IMR-90 (cell line): ENCODE measurements around the gene CRTC1. TPM values are rescaled to one million over a fixed set of nuclear protein-coding genes. Genes with fewer than 3 reads are reported as not detected.

ENCODE experiments used
- ATAC-seq: fragments of 200-7000 bp; cut with Tn5 transposase; 2 replicates; pipeline ENCODE4 v1.9.1; 2020; ENCODE audit warnings: low read depth, mild to moderate bottlenecking, moderate library complexity
- BruUV-seq: library from RNA; stranded (reverse); fragments of 400-500 nt; replicated peaks from 2 replicates; lab custom pipeline; 2021; lab: Mats Ljungman, UMichigan
- CTCF ChIA-PET: fragments of 300-600 bp; formaldehyde crosslinking; extraction: SDS; loops from one replicate; lab custom pipeline; 2021; ENCODE audit warnings: antibody characterized with exemption; lab: Yijun Ruan, JAX
- POLR2A ChIA-PET: fragments of 300-600 bp; sonication (Branson Sonifier 250); formaldehyde crosslinking; loops from one replicate; lab custom pipeline; 2022; ENCODE audit warnings: antibody characterized with exemption; ENCODE audit not compliant: unreplicated experiment; lab: Charles Lee
- DNase-seq: peaks from one replicate; pipeline ENCODE4 v3.0.0; 2013
- H2AFZ ChIP-seq: replicated peaks from 2 replicates; pipeline ENCODE3; 2013; ENCODE audit warnings: low read length, mild to moderate bottlenecking; ENCODE audit not compliant: poor library complexity
- H2AK5ac ChIP-seq: 2 replicates; pipeline ENCODE4 v1.6.1; 2013; ENCODE audit warnings: low read depth, low read length, inconsistent platforms
- H2AK9ac ChIP-seq: replicated peaks from 2 replicates; pipeline ENCODE3; 2013; ENCODE audit warnings: mild to moderate bottlenecking, low read depth, low read length, moderate library complexity; ENCODE audit not compliant: poor library complexity
- H2BK120ac ChIP-seq: 2 replicates; pipeline ENCODE4 v1.6.1; 2013; ENCODE audit warnings: low read depth, low read length, inconsistent platforms
- H2BK15ac ChIP-seq: 3 replicates; pipeline ENCODE4 v1.6.1; 2013; ENCODE audit warnings: low read depth, low read length, inconsistent platforms
- H2BK20ac ChIP-seq: 2 replicates; pipeline ENCODE4 v1.6.1; 2013; ENCODE audit warnings: low read depth, mild to moderate bottlenecking, inconsistent platforms, low read length, moderate library complexity
- H2BK5ac ChIP-seq: 2 replicates; pipeline ENCODE4 v1.6.1; 2013; ENCODE audit warnings: mild to moderate bottlenecking, low read depth, low read length, inconsistent platforms; ENCODE audit not compliant: poor library complexity, severe bottlenecking
- H3K14ac ChIP-seq: replicated peaks from 2 replicates; pipeline ENCODE4 v1.6.1; 2013; ENCODE audit warnings: low read depth, low read length, inconsistent platforms
- H3K18ac ChIP-seq: 2 replicates; pipeline ENCODE4 v1.6.1; 2013; ENCODE audit warnings: low read depth, low read length, control low read depth
- H3K23ac ChIP-seq: 2 replicates; pipeline ENCODE4 v1.6.1; 2013; ENCODE audit warnings: low read depth, low read length, inconsistent platforms
- H3K27ac ChIP-seq: 2 replicates; pipeline ENCODE4 v1.5.1; 2013; ENCODE audit warnings: mild to moderate bottlenecking, control low read depth, low read length; ENCODE audit not compliant: insufficient read depth
- H3K27me3 ChIP-seq: 2 replicates; pipeline ENCODE4 v1.6.1; 2013; ENCODE audit warnings: low read length; ENCODE audit not compliant: control insufficient read depth, insufficient read depth
- H3K36me3 ChIP-seq: 2 replicates; pipeline ENCODE4 v1.6.1; 2013; ENCODE audit warnings: low read length, mixed read lengths; ENCODE audit not compliant: control insufficient read depth, insufficient read depth
- H3K4ac ChIP-seq: 2 replicates; pipeline ENCODE4 v1.6.1; 2013; ENCODE audit warnings: low read depth, low read length, inconsistent platforms
- H3K4me1 ChIP-seq: 2 replicates; pipeline ENCODE4 v1.6.1; 2013; ENCODE audit warnings: low read length, mixed read lengths; ENCODE audit not compliant: control insufficient read depth, insufficient read depth
- H3K4me2 ChIP-seq: 2 replicates; pipeline ENCODE4 v1.6.1; 2013; ENCODE audit warnings: low read depth, mild to moderate bottlenecking, control low read depth, low read length, moderate library complexity
- H3K4me3 ChIP-seq: 2 replicates; pipeline ENCODE4 v1.5.1; 2013; ENCODE audit warnings: low read depth, mild to moderate bottlenecking, control low read depth, low read length, moderate library complexity; ENCODE audit not compliant: insufficient read depth
- H3K56ac ChIP-seq: 2 replicates; pipeline ENCODE4 v1.6.1; 2013; ENCODE audit warnings: low read length, inconsistent platforms; ENCODE audit not compliant: insufficient read depth; ENCODE audit errors: extremely low read depth
- H3K79me1 ChIP-seq, 2 experiments: 2 replicates each; pipeline ENCODE4 v1.6.1; 2013; ENCODE audit warnings: low read length in 2 of 2, inconsistent platforms in 1 of 2, low read depth in 1 of 2
- H3K9ac ChIP-seq: 2 replicates; pipeline ENCODE4 v1.6.1; 2013; ENCODE audit warnings: low read depth, low read length, control low read depth
- H3K9me1 ChIP-seq: 2 replicates; pipeline ENCODE4 v1.6.1; 2013; ENCODE audit warnings: low read length, inconsistent platforms; ENCODE audit not compliant: insufficient read depth
- H3K9me3 ChIP-seq: 2 replicates; pipeline ENCODE4 v1.6.1; 2013; ENCODE audit warnings: low read length; ENCODE audit not compliant: control insufficient read depth, insufficient read depth
- H4K20me1 ChIP-seq: 2 replicates; pipeline ENCODE4 v1.6.1; 2013; ENCODE audit warnings: low read length, inconsistent platforms; ENCODE audit not compliant: insufficient read depth
- H4K5ac ChIP-seq: 2 replicates; pipeline ENCODE4 v1.6.1; 2013; ENCODE audit warnings: mild to moderate bottlenecking, low read depth, low read length, control low read depth
- H4K8ac ChIP-seq, 2 experiments: 2 replicates each; pipeline ENCODE4 v1.6.1; 2013; ENCODE audit warnings: low read depth in 2 of 2, low read length in 2 of 2, control low read depth in 1 of 2, inconsistent platforms in 1 of 2
- H4K91ac ChIP-seq: 2 replicates; pipeline ENCODE4 v1.6.1; 2013; ENCODE audit warnings: low read depth, low read length, inconsistent platforms; ENCODE audit not compliant: insufficient read depth
- CTCF ChIP-seq: conservative IDR thresholded peaks from 2 replicates; pipeline ENCODE4 v1.5.1; 2012; ENCODE audit warnings: mild to moderate bottlenecking, low read depth, low read length, improper control_type of control experiment
- MAFK ChIP-seq: IDR thresholded peaks from 2 replicates; pipeline ENCODE4 v1.6.1; 2012; ENCODE audit warnings: low read depth, low read length, improper control_type of control experiment
- RAD21 ChIP-seq: IDR thresholded peaks from 2 replicates; pipeline ENCODE4 v1.6.1; 2012; ENCODE audit warnings: low read length, improper control_type of control experiment
- SMC3 ChIP-seq: fragments of 150-350 bp; IDR thresholded peaks from 2 replicates; pipeline ENCODE4 v1.6.1; 2016; ENCODE audit warnings: low read depth, mild to moderate bottlenecking, antibody characterized with exemption, low read length, moderate library complexity
- WGBS, 2 experiments: methylation state at CpG; one replicate each; pipeline versions ENCODE4 v1.1.5 to v1.1.7; 2013; ENCODE audit warnings: missing lambda C conversion rate in 2 of 2; ENCODE audit not compliant: insufficient read length in 1 of 2; ENCODE audit errors: extremely low coverage in 2 of 2; 5-methylcytosine and 5-hydroxymethylcytosine counted together
- dilution Hi-C: fragments of 300-500 bp; cut with HindIII; formaldehyde crosslinking; loops from one replicate; pipeline ENCODE4 v1.14.3; 2018; ENCODE audit warnings: low sequenced_read_pairs; ENCODE audit not compliant: unreplicated experiment
- in situ Hi-C: fragments of 300-500 bp; cut with MboI; formaldehyde crosslinking; loops from 3 replicates; pipeline ENCODE4 v1.14.3; 2019; ENCODE audit warnings: low sequenced_read_pairs, inconsistent platforms, mixed read lengths
- intact Hi-C: fragments of 100-400 bp; cut with micrococcal nuclease; formaldehyde crosslinking; loops from 2 replicates; pipeline ENCODE4 v1.10.0; 2022
- polyA plus RNA-seq, 3 experiments: library from polyadenylated mRNA; depleted of rRNA; stranded (reverse); fragments of >200 nt; gene quantifications; 2 replicates each; pipeline ENCODE4 v1.2.3, GENCODE V29; 2012; ENCODE audit warnings: low replicate concordance in 1 of 3
- total RNA-seq: library from RNA; depleted of rRNA; stranded (reverse); fragments of >200 nt; gene quantifications from 2 replicates; pipeline ENCODE4 v1.2.3, GENCODE V29; 2012

CRTC1 gene
- total and polyA plus RNA-seq, 2 of the 4 experiments (the other 2 are of a cell fraction): 0.18 to 5.7 TPM

GRCh38 chr19:18675779-18676178 is 7.7 kb upstream of the CRTC1 start:
- Histone ChIP-seq H4K5ac (no peak overlapping the region), H2AK9ac (no peak overlapping the region), H3K36me3 (no peaks in the 10 kb centered on the region), H3K9ac (no peak overlapping the region), H2AFZ (peak overlapping the region; percentile 51), H2BK15ac (no peak overlapping the region; the same call in 2 of the 3 replicates), H4K20me1 (no peaks in the 10 kb centered on the region), H3K79me1 (peaks cover 0 to 3% of the 10 kb centered on the region in 2 experiments; a peak in 2 of 4 replicates), H3K9me3 (0 out of 2 replicates have a peak, but pooled peaks cover 2% of the 10 kb centered on the region), H3K4me3 (no peak overlapping the region), H2BK120ac (no peak overlapping the region), H3K56ac (no peak overlapping the region), H3K27me3 (no peaks in the 10 kb centered on the region), H3K4me2 (no peak overlapping the region), H4K8ac (no peak overlapping the region), H3K9me1 (peaks cover 6% of the 10 kb centered on the region; the same call in 1 of the 2 replicates), H3K4ac (peak overlapping the region; percentile 67; the same call in 1 of the 2 replicates), H3K18ac (no peak overlapping the region), H3K14ac (no peak overlapping the region), H3K27ac (no peak overlapping the region), H3K23ac (no peak overlapping the region), H2AK5ac (peak overlapping the region; percentile 92), H2BK20ac (peak overlapping the region; percentile 14; the same call in 1 of the 2 replicates), H4K91ac (no peak overlapping the region), H3K4me1 (peaks cover 15% of the 10 kb centered on the region), H2BK5ac (no peak overlapping the region)
- 100% methylated on average over 3 of the region's 5 CpGs; no CpG with 5 or more reads in 1 of the 2 experiments for WGBS, 2 experiments
- ATAC-seq: no peak
- in situ Hi-C loops (no loop called here), dilution Hi-C loops (no loop called here), intact Hi-C loops (loop anchor here (10.0 kb wide), 2 partner anchors 169 to 221 kb away; no protein-coding TSS in a partner anchor)
- peak; percentile 52 for TF ChIP-seq CTCF
- no peak for TF ChIP-seq MAFK
- peak; percentile 61 for TF ChIP-seq RAD21
- peak; percentile 44; the same call in 1 of the 2 replicates for TF ChIP-seq SMC3
- CTCF ChIA-PET: interaction anchor here (0.6 to 0.9 kb wide), 2 partner anchors 82 to 117 kb away, joined by 3 to 4 read pairs; no protein-coding TSS in a partner anchor
- no peak for DNase-seq
- POLR2A ChIA-PET: no interaction called here
- no TSS peak for BruUV-seq
